ENCODE measurements around the gene GLRX2. TPM values are rescaled to one million over a fixed set of nuclear protein-coding genes. Genes with fewer than 3 reads are reported as not detected.

GLRX2 gene
- total and polyA plus RNA-seq, 2 of the 8 experiments (the other 6 are each of a cell fraction or from before 2014, with no cell fraction given): 4.8 to 13.5 TPM

MicroRNA genes within 50 kb of the gene (microRNA counts, 767-probe panel; counts per million panel counts)
- microRNA hsa-miR-1278: 879 counts per million, percentile 95 among the panel's probes with 10 or more counts

Small RNA genes lying within 50 kb of the gene (microRNA-seq; reads per million reads assigned to microRNA genes)
- 0 reads per million in 2 experiments for gene MIR1278 (ENCODE audit: borderline microRNAs expressed in 2 of 2, borderline number of aligned reads in 2 of 2, borderline replicate concordance in 1 of 2)

Small RNA genes lying within 50 kb of the gene (small RNA-seq; reads per million reads assigned to genes)
- gene MIR1278 (ENCODE audit: insufficient read depth) (4.6 reads per million, percentile 58 among the genes with 10 or more reads in this experiment), gene SCARNA18B (ENCODE audit: insufficient read depth) (not detected)

Other genes with a start within 250 kb of the GLRX2 start
- 34.4 and 40.0 TPM in 2 replicates for gene UCHL5, start 46.1 kb downstream of the GLRX2 start, total RNA-seq (2021; fragmentation: NEBNext Ultra II Directional; extraction: Animal tissue kit (Norgen Biotek cat#: 25700))
- gene UCHL5, start 46.1 kb downstream of the GLRX2 start, polyA plus RNA-seq (2011; rRNA removed): 6.2 and 12.0 TPM in 2 replicates
- 88.0 and 103 TPM in 2 replicates for gene RO60, start 45.8 kb downstream of the GLRX2 start, total RNA-seq (2021; fragmentation: NEBNext Ultra II Directional; extraction: Animal tissue kit (Norgen Biotek cat#: 25700))
- 11.8 and 13.6 TPM in 2 replicates for gene RO60, start 45.8 kb downstream of the GLRX2 start, polyA plus RNA-seq (2011; rRNA removed)
- gene CDC73, start 16.6 kb upstream of the GLRX2 start, total RNA-seq (2021; fragmentation: NEBNext Ultra II Directional; extraction: Animal tissue kit (Norgen Biotek cat#: 25700)): 61.2 and 64.0 TPM in 2 replicates
- gene CDC73, start 16.6 kb upstream of the GLRX2 start, polyA plus RNA-seq (2011; rRNA removed): 6.5 and 9.8 TPM in 2 replicates
- not detected in 2 replicates for gene B3GALT2, start 81.2 kb upstream of the GLRX2 start, total RNA-seq (2021; fragmentation: NEBNext Ultra II Directional; extraction: Animal tissue kit (Norgen Biotek cat#: 25700))
- not detected in 2 replicates for gene B3GALT2, start 81.2 kb upstream of the GLRX2 start, polyA plus RNA-seq (2011; rRNA removed)